Measurements from ENCODE around the gene MPST.

Gene MPST

DNA sequence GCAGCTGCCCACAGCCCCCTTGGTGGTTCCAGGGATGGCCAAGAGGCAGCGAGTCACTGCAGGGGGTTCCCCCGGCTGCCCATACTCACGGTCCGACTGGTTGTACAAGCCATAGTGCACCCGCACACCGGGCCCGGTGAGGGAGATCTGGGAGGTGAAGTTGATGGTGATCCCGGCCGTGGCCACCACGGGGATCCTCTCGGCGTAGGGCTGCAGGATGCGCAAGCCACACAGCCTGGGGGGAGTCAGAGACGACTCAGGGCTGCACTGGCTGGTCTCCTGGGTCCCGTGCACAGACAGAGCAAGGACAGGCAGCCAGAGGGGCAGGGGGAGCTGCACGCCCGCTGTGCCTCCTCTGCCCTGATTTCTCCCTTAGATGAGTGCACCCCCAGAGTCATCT, 55.5 kb downstream of the MPST start:
- ChIA-PET POLR2A (no interaction called here), CTCF (interaction anchor here (0.6 to 0.7 kb wide), 3 partner anchors 58 to 288 kb away, joined by 3 read pairs; no protein-coding TSS in a partner anchor)
- Histone ChIP-seq H3K27ac (ENCODE audit: extremely low read depth, low read depth, low read length) (no peak overlapping the region), H3K4me1 (ENCODE audit: control insufficient read depth, insufficient read depth, low read length) (no peaks in the 10 kb centered on the region), H3K36me3 (ENCODE audit: control insufficient read depth in 2 of 2, insufficient read depth in 1 of 2, low read length in 2 of 2) (no peaks in the 10 kb centered on the region), H3K4me3 (ENCODE audit: low read depth, low read length) (no peak overlapping the region), H3K9me3 (ENCODE audit: control insufficient read depth, insufficient read depth, low read depth, low read length) (no peaks in the 10 kb centered on the region)
- TF ChIP-seq ZNF792 (tag by site-specific recombination; IDR thresholded peaks at IDR 0.05) (no peak), ZNF302 (tag by site-specific recombination; IDR thresholded peaks at IDR 0.05; ENCODE audit: low read depth) (no peak), IKZF3 (tag by site-specific recombination; IDR thresholded peaks at IDR 0.05) (no peak), GLI4 (tag by site-specific recombination; IDR thresholded peaks at IDR 0.05) (no peak), ZNF48 (tag by site-specific recombination; IDR thresholded peaks at IDR 0.05) (no peak), KLF9 (tag by site-specific recombination; IDR thresholded peaks at IDR 0.05; ENCODE audit: low read depth) (no peak), ZNF433 (tag by site-specific recombination; IDR thresholded peaks at IDR 0.05; ENCODE audit: low read depth) (no peak), ZNF423 (tag by site-specific recombination; IDR thresholded peaks at IDR 0.05) (no peak), WT1 (tag by site-specific recombination; IDR thresholded peaks at IDR 0.05) (no peak), ZNF202 (tag by site-specific recombination; IDR thresholded peaks at IDR 0.05; ENCODE audit: borderline replicate concordance) (no peak), ZBTB7A (tag by site-specific recombination; IDR thresholded peaks at IDR 0.05; ENCODE audit: low read depth) (no peak), BCL11A (tag by site-specific recombination; IDR thresholded peaks at IDR 0.05; ENCODE audit: low read depth) (no peak)
- TF ChIP-seq, protein P1, sequence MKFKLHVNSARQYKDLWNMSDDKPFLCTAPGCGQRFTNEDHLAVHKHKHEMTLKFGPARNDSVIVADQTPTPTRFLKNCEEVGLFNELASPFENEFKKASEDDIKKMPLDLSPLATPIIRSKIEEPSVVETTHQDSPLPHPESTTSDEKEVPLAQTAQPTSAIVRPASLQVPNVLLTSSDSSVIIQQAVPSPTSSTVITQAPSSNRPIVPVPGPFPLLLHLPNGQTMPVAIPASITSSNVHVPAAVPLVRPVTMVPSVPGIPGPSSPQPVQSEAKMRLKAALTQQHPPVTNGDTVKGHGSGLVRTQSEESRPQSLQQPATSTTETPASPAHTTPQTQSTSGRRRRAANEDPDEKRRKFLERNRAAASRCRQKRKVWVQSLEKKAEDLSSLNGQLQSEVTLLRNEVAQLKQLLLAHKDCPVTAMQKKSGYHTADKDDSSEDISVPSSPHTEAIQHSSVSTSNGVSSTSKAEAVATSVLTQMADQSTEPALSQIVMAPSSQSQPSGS (tag by site-specific recombination; IDR thresholded peaks at IDR 0.05; ENCODE audit: low read depth), result no peak
- TF ChIP-seq, protein P2, sequence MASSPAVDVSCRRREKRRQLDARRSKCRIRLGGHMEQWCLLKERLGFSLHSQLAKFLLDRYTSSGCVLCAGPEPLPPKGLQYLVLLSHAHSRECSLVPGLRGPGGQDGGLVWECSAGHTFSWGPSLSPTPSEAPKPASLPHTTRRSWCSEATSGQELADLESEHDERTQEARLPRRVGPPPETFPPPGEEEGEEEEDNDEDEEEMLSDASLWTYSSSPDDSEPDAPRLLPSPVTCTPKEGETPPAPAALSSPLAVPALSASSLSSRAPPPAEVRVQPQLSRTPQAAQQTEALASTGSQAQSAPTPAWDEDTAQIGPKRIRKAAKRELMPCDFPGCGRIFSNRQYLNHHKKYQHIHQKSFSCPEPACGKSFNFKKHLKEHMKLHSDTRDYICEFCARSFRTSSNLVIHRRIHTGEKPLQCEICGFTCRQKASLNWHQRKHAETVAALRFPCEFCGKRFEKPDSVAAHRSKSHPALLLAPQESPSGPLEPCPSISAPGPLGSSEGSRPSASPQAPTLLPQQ (tag by site-specific recombination; IDR thresholded peaks at IDR 0.05), result no peak
- TF ChIP-seq, protein P3, sequence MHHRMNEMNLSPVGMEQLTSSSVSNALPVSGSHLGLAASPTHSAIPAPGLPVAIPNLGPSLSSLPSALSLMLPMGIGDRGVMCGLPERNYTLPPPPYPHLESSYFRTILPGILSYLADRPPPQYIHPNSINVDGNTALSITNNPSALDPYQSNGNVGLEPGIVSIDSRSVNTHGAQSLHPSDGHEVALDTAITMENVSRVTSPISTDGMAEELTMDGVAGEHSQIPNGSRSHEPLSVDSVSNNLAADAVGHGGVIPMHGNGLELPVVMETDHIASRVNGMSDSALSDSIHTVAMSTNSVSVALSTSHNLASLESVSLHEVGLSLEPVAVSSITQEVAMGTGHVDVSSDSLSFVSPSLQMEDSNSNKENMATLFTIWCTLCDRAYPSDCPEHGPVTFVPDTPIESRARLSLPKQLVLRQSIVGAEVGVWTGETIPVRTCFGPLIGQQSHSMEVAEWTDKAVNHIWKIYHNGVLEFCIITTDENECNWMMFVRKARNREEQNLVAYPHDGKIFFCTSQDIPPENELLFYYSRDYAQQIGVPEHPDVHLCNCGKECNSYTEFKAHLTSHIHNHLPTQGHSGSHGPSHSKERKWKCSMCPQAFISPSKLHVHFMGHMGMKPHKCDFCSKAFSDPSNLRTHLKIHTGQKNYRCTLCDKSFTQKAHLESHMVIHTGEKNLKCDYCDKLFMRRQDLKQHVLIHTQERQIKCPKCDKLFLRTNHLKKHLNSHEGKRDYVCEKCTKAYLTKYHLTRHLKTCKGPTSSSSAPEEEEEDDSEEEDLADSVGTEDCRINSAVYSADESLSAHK (tag by site-specific recombination; IDR thresholded peaks at IDR 0.05), result no peak
- TF ChIP-seq, protein P4, sequence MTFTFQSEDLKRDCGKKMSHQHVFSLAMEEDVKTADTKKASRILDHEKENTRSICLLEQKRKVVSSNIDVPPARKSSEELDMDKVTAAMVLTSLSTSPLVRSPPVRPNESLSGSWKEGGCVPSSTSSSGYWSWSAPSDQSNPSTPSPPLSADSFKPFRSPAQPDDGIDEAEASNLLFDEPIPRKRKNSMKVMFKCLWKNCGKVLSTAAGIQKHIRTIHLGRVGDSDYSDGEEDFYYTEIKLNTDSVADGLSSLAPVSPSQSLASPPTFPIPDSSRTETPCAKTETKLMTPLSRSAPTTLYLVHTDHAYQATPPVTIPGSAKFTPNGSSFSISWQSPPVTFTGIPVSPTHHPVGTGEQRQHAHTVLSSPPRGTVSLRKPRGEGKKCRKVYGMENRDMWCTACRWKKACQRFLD (tag by site-specific recombination; IDR thresholded peaks at IDR 0.05), result no peak
- TF ChIP-seq, protein P5, sequence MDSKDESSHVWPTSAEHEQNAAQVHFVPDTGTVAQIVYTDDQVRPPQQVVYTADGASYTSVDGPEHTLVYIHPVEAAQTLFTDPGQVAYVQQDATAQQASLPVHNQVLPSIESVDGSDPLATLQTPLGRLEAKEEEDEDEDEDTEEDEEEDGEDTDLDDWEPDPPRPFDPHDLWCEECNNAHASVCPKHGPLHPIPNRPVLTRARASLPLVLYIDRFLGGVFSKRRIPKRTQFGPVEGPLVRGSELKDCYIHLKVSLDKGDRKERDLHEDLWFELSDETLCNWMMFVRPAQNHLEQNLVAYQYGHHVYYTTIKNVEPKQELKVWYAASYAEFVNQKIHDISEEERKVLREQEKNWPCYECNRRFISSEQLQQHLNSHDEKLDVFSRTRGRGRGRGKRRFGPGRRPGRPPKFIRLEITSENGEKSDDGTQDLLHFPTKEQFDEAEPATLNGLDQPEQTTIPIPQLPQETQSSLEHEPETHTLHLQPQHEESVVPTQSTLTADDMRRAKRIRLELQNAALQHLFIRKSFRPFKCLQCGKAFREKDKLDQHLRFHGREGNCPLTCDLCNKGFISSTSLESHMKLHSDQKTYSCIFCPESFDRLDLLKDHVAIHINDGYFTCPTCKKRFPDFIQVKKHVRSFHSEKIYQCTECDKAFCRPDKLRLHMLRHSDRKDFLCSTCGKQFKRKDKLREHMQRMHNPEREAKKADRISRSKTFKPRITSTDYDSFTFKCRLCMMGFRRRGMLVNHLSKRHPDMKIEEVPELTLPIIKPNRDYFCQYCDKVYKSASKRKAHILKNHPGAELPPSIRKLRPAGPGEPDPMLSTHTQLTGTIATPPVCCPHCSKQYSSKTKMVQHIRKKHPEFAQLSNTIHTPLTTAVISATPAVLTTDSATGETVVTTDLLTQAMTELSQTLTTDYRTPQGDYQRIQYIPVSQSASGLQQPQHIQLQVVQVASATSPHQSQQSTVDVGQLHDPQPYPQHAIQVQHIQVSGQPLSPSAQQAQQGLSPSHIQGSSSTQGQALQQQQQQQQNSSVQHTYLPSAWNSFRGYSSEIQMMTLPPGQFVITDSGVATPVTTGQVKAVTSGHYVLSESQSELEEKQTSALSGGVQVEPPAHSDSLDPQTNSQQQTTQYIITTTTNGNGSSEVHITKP (tag by site-specific recombination; IDR thresholded peaks at IDR 0.05), result no peak
- TF ChIP-seq, protein P6, sequence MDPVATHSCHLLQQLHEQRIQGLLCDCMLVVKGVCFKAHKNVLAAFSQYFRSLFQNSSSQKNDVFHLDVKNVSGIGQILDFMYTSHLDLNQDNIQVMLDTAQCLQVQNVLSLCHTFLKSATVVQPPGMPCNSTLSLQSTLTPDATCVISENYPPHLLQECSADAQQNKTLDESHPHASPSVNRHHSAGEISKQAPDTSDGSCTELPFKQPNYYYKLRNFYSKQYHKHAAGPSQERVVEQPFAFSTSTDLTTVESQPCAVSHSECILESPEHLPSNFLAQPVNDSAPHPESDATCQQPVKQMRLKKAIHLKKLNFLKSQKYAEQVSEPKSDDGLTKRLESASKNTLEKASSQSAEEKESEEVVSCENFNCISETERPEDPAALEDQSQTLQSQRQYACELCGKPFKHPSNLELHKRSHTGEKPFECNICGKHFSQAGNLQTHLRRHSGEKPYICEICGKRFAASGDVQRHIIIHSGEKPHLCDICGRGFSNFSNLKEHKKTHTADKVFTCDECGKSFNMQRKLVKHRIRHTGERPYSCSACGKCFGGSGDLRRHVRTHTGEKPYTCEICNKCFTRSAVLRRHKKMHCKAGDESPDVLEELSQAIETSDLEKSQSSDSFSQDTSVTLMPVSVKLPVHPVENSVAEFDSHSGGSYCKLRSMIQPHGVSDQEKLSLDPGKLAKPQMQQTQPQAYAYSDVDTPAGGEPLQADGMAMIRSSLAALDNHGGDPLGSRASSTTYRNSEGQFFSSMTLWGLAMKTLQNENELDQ (tag by site-specific recombination; IDR thresholded peaks at IDR 0.05; ENCODE audit: low read depth), result no peak
